HG03439 (cell line): ENCODE data around the gene PLCL1.
A peak's percentile ranks its signal among the peaks of the same experiment; 100 is the strongest.

ENCODE experiments used
- ATAC-seq: cut with Tn5 transposase; IDR thresholded peaks from one replicate; pipeline ENCODE4 v1.9.1; 2021; ENCODE audit warnings: mild to moderate bottlenecking, moderate library complexity; ENCODE audit not compliant: unreplicated experiment

PLCL1 gene

DNA sequence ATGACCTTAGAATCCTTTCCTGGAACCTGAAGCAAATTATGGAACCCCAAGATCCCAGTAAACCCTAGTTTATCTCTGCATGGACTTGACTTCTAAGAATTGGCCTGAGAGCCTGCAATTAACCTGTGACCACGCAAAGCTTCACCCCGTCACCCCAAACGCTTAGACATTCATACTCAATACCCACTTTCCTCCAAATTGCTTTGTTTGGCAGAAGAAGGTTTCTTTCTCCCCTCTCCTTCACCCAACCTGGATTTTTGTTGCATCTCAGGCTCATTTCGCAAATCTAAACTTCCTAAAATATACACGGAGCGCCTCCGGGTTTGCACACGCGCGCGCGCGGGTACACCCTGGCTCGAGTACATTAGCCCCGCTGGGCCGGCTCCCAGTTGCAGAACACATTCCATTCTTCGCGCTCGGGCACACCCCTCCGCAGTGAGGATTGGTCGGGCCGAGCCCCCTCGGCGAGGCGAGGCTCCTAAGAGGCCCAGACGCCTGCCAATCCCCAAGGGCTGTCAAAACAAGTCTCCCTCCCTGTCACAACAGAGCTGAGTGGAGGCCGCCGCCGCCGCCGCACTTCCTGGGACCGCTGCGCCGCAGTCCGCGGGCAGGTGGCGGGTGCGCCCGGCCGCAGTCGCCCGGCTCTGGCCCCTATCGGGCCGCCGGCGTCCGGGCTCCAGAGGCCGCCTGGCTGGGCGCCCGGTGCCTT lies at the start of gene PLCL1:
Gene PLCL1, plus strand, starts transcription at position 545 of the 709 bp plus-strand sequence.
- peak; percentile 100 for ATAC-seq

DNA sequence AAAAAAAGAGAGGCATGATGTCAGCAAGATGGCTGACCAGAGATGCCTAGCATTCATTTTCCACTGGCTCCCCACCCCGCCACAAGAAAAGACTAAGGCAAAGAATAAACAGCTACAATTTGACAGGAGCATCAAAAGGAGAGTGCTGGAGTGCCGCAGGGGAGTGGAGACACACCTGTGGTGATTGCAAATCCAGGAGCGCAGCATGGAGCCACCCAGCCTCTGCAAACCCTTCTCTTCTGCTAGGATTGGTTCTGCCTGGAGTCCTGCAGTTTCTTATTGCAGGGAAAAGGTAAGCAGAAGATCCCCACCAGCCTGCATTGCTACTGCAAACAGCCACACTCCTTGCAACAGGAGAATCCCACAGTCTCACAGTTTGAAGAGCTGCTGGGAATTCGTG lies 45.4 kb upstream of the PLCL1 start:
- ATAC-seq: no peak

DNA sequence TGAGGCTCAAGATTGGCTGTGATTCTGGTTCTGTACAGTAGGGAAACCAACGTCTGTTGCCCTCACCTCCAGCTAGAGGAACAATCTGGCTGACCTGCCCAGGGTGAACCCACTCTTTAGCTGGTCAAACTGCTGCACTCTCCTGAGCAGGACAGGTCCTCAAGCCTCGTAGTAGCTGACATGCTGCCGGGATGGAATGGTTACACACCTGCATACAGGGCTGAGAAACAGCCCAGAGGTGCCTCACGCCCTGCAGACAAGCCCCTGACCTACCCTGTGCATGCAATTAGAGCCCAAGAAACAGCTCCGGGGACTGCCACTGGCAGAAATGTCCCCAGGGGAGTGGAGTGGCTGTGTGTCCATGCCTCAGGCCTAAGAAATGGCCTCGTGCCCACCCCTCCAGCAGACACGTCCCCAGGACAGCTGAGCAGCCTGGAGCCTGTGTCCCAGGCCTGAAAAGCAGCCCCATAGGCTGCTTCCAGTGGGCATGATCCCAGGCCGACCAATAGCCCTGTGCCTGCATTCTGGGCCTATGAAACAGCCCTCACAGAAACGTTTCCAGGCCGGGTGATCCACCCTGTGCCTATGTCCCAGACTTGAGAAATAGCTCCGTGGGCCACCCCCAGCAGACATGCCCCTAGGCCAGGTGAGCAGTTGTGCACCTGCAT lies 44.6 kb upstream of the PLCL1 start:
- ATAC-seq: no peak

DNA sequence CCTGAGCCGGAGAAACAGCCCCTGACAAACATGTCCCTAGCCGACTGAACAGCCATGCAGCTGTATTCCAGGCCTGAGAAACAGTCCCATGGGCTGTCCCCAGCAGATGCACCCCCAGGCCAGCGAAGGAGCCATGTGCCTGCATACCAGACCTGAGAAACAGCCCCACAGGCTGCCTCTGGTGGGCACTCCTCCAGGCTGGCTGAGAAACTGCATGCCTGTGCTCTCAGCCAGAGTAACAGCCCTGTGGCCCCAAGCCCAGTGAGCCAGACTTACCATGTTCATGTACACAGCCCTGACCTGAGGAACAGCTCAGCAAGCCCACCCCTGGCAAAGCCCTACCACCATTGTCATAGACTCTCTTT lies 44.1 kb upstream of the PLCL1 start:
- no peak for ATAC-seq

DNA sequence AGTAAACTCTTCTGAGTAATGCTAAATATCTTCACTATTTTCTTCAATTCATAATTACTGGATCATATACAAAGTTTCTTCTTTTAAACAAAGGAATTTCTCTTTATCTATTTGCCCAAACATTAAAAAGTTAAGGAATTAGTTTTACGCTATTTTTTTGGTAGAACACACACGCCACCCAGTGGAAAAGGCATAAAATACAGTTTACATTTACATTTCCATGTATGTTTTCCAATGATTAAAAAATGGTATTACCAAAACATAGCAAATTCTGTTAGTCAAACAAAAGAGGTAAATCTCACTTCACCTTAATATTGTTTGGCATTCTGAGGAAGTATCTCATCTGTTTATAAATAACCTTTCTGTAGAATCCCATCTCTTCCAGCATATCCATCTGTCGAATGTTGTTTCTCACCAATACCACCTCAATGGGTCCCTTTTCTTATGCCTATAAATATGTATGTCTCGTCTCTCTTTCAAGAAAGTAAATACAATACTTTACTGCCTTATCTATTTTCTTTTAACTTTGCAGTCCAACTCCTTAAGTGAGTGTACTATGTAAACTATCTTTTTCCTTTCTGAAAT lies 26.5 kb upstream of the PLCL1 start:
- no peak for ATAC-seq

DNA sequence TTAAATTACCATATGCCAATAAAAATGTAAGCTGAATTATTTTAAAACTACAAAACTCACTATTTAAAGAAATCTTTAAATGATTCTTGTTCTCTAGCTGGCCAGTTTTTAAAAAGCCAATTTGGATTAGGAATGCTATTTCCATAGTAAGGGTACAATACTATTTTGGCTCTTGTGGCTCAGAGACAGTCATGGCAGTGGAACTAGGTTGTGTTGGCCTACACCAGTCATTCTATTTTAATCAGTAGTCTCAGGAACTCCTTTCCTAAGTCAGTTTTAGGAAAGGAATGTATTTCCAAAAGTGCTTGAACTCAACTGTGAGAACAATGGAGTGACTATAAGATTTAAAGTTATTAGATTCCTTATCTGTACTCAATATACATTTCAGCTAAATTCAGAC lies 25.1 kb upstream of the PLCL1 start:
- no peak for ATAC-seq

DNA sequence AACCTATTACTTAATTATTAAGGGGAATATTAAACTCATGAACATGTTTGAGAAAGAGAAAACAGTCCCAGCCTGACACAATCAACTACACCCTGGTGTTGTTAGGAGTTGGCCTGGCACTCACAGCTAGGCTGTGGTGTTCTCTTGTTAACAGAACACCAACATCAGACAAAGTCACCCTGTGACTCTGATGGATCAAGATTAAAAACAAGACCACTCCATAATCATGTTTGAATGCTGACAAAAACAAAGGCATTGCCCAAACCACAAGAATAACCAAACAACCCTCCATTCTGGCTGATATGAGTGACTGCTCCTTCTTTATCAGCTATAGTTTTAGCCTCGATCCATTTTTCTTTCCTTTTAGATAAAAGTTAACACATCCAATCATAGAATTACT lies 22.3 kb upstream of the PLCL1 start:
- ATAC-seq: no peak

DNA sequence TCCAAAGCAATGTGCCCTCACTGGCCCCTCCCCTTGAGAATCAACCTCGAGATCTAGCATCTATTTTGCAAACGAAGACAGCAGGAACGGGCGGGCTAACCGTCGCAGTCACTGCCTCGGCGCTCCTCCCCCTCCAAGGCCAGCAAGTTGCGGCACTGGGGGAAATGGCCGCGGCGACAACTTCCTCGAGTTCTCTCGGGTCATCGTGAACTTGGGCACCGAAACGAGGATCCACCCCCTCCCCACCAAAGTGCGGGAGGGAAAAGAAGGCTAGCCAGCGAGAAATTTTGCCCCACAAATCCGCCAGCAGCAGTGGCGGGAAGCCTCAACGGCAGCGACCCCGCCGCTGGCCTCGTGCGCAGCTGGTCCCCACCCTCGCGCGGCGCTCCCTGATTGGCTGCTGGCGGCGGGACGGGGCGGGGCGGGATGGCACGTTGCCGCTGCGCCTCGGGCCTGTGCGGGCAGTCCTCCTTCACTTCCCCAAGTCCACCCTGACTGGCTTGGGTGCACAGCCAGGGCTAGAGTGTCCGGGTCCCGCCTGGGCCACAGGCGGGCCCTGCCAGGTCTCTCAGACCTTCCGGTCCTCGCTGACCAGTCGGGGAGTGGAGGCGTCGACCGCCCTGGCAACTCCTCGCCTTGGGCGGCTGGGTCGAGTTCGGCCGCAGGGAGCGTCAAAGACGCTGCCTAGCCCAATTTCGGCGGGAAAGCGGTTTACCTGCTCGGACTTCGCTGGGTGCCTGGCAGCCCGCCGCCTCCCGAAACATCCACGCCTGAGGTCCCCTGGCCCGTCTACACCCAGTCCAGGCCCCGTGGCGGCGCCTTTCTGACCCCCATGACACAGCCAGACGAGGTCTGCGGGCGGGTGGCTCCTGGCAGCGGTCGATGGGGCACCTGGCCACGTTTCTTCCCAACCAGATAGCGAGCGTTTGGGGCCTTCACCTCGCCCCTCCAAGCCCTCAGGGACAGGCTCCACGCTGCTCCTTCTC lies 19.1 kb upstream of the PLCL1 start, which contains the start of gene BOLL:
Gene BOLL, minus strand, starts transcription at position 364 of the 986 bp plus-strand sequence. CDS start 3,469 bp downstream, outside the sequence.
- ATAC-seq: no peak

DNA sequence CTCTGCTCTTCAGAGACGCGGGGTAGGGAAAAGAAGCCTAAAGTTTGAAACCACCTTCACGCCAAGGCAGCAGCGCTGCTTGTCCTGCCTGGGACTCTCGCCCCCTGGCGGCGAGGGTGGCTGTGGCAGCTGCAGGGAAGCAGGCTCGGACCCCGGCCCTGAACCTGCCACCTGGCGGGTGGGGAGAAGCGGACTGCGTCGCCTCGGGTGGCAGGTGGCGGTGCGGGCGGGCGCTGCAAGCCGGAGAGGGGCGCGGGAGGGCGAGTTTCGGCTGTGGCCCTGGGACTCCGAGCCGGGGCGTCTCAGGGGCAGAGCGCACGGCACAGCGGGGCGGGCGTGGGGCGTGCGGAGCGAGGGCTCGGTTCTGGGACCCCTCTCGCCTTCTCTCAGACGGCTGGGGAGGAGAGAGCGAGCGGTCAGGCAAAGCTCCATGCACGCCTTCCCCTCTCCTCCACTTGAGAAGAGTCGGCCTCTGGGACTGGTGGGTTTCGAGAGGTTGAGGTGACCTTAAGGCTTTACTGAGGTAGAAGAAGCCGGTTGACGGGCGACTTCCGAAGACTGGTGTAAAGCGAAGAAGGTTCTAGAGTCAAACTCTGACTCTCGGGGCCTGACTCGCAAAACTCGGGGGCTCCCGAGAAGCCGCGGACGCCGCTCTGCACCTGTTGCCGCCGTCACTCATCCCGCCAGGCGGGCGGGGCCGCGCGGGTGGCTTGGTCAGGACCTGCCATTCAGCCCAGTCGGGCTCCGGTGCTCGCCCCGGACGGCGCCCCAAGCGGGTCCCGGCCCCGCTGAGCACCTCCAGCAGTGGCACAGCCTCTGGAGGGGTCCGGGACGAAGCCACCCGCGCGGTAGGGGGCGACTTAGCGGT lies 18.1 kb upstream of the PLCL1 start:
- ATAC-seq: peak; percentile 53

DNA sequence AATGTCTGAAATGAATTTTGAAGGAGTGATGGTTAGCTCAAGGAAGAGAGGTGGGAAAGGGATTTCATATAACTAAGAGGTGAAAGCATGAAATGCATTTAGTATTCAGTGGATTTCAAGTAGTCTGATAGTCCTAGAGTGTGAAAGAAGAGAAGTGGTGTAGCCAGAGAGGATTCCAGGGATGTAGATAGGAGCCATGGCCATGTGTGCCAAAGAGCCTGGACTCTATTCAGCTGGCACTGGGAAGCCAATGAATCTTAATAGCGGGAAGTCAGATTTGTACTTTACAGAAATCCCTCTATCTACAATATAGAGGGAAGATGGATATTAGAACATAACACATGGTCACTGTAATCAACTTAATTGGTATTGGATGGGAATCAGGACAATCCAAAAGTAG lies 10.9 kb upstream of the PLCL1 start:
- no peak for ATAC-seq

DNA sequence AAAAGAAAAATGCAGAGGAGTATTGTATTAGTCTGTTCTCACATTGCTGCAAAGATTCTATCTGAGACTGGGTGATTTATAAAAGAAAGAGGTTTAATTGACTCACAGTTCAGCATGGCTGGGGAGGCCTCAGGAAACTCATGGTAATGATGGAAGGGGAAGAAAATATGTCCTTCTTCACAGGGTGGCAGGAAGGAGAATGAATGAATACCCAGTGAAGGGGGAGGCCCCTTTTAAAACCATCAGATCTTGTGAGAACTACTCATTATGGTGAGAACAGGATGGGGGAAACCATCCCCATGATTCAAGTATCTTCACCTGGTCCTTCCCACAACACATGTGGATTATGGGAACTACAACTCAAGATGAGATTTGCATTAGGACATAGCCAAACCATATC lies 9.1 kb upstream of the PLCL1 start:
- no peak for ATAC-seq

DNA sequence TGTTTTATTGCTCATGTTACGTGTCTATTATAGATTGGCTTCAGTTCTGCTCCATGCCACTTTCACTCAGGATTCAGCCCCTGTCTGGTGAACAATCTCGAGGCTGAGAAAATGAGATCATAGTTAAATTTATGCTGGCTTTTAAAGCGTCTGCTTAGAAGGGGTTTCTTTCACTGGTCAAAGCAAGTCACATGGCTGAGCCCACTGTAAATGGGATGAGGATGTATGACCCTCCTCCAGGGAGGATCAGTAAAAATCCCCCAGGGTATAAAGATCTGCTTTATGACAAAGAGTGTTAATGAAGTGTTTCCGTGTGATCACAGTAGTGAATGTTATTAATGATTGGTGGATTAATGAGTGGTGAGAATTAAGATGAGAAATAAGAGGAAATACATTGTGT lies 6.2 kb upstream of the PLCL1 start:
- no peak for ATAC-seq

DNA sequence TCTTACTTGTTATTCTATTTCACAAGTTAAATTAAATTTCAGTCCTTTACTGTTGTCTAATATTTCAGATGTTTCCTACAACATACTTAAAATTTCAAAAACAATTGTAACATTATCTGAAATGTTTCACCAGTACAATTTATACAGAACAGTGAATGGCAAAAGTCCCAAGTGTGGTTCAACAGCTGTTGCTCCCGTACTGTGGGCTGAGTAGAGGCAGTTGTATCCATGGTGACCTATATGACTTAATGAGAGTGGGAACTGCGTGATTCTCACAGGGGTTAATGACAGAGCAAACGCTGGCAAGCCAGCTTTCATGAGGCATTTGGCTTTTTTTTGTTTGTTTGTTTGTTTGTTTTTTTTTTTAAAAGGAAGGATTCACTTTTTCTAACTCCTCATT lies 5.3 kb upstream of the PLCL1 start:
- ATAC-seq: no peak

DNA sequence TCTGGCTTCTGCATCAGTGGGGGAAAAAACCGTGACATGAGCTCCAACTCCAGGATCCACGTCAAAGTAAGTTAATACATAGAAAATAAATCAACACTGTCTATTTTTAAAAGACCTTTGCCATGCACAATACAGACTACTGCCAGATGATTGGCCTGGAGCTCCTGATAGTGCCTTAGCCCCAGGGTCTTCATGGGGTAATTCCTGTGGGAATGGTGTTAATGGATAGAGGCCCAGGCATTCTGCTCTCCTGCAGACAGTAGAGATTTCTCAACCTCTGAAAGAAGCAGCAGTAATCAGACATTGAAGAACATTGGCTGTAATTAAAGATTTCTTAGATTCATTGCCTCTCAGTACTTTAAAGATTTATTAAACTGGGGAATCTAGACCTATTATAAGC lies 4.3 kb upstream of the PLCL1 start:
- no peak for ATAC-seq

DNA sequence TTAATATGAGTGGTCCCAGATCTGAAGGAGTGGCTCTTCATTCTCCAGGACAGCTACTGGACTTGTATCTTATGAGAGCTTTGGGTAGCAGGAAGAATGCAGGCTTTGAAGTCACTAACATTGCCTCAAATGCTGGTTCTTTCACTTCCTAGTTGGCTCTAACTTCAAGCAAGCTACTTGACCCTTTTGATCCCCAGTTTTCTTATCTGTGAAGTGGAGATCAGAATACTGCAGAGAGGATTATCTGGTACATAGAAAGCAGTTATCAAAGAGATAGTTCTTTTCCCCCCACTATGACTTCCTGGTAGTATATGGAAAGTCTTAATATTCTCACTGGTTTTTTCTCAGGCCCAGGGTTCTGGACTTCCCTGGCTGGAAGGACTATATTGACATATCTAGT lies 3.4 kb upstream of the PLCL1 start:
- no peak for ATAC-seq

DNA sequence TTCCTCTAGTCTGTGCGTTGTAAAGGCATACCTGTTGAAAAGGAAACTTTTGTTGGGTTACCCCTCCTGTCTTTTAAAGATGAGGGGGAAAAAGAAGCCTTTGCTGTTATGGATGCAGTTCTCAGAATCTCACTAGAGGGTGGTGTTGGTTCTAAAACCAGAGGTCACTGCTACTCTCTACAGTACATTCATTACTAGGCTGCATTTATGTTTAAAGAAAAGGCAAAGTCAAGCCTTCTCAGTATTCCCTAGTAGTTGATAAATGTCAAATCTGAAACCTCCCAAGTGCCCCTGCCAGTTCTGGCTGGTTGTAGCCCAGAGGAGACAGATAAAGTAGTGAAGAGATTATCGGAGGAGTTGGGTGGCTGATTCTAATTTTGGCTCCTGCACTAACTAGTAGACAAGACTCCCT lies 1.4 kb upstream of the PLCL1 start:
- no peak for ATAC-seq

DNA sequence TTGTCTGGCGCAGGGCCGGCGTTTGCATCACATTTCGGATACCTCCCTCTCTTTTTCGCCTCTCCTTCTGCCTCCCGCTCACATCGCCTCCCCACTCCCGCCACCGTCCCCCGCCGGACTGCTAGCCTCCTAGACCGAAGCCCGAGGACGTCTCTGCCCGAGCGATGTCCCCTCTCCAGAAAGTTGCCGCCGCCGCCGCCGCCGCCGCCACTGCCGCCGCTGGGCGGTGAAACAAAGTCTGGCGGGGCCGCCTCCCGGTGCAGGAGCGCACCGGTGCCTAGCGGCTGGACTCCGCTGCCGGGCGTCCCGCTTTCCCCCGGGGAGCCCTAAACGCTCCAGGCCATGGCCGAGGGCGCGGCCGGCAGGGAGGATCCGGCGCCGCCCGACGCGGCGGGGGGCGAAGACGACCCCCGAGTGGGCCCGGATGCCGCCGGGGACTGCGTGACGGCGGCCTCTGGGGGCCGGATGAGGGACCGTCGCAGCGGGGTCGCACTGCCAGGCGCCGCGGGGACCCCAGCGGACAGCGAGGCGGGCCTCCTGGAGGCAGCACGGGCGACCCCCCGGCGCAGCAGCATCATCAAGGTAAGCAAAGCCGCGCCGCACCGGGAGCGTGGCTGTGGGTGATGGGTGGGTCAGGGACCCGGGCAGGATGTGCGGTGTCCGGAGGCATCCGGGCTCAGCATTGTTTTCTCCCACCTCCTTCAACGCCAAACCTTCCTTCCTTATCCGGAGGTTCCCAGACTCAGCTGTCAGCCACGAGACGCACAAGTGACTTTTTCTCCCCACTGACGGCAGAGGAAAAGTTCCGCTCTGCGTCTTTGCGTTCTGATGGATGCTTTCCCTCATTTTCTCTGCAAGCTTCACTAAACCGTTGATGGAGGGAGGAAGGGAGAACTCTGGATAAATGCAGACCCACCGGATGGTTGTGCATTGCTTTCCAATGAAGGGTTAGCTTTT lies 643 bp downstream of the PLCL1 start:
- peak; percentile 33 for ATAC-seq

DNA sequence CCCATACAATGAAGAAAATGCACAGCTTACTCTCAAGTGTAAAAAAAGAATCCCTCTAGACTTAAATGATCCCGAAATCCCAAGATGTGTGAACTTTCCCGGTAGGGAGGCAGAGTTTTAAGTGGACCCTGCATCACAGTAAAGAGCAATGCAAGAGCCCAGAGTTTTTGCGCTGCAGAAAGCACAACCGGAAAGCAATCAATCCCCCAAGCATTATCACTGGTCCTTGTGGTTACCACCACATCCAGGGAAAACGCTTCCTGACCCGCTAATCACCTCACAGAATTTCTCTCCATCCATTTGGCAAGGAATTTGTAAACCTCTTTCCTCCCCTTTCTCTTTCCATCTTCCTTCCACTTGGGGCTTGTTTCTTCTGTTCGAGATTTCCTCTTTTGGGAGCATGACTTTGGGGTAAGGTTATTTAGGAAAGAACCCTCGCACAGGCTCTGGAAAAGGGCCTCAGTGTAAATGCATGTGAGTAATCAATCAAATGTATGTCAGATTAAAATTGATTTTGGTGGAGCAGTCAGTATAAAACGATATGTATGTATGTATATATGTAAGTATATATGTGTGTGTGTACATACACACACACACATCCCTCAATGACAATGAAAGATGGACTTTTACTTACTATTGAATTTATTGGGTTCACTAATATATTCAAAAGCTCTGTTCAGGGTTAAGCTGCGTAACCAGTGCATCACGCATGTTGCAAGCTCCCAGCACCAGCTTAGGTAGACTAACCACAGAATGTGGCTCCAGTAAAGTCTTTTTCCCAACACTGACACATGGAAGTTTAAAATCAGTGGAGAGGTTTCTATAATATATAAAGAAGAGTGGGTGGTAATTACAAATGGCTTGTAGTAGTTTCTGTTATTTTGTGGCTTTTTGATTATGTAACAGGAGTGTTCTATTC lies 1.6 kb downstream of the PLCL1 start:
- no peak for ATAC-seq
